KMS-11 (cell line): ENCODE measurements around the gene NCK2.

ENCODE experiments used
- H2AFZ ChIP-seq: fragments of 200-600 bp; sonication (generic); 2 replicates; pipeline ENCODE4 v1.6.1; 2016; ENCODE audit warnings: antibody characterized with exemption, mixed run types, low read depth
- H3K27ac ChIP-seq: fragments of 200-600 bp; sonication (generic); 2 replicates; pipeline ENCODE4 v1.6.1; 2016; ENCODE audit warnings: mild to moderate bottlenecking, mixed run types
- H3K27me3 ChIP-seq: fragments of 200-600 bp; sonication (generic); 2 replicates; pipeline ENCODE4 v1.6.1; 2017; ENCODE audit warnings: mild to moderate bottlenecking, low read depth, mixed run types, moderate library complexity; ENCODE audit not compliant: insufficient read depth
- H3K36me3 ChIP-seq: fragments of 200-600 bp; sonication (generic); 2 replicates; pipeline ENCODE4 v1.6.1; 2017; ENCODE audit warnings: mild to moderate bottlenecking, mixed run types; ENCODE audit not compliant: insufficient read depth
- H3K4me1 ChIP-seq: fragments of 200-600 bp; sonication (generic); 2 replicates; pipeline ENCODE4 v1.6.1; 2016; ENCODE audit warnings: mild to moderate bottlenecking, low read depth, mixed run types; ENCODE audit not compliant: poor library complexity, severe bottlenecking
- H3K4me2 ChIP-seq: fragments of 200-600 bp; sonication (generic); 2 replicates; pipeline ENCODE4 v1.7.0; 2016; ENCODE audit warnings: mild to moderate bottlenecking, mixed run types
- H3K4me3 ChIP-seq: fragments of 200-600 bp; sonication (generic); IDR thresholded peaks from 2 replicates; pipeline ENCODE4 v1.6.1; 2017; ENCODE audit warnings: low read depth, low read length, mixed read lengths; ENCODE audit not compliant: insufficient read depth
- H3K79me2 ChIP-seq: fragments of 200-600 bp; sonication (generic); 2 replicates; pipeline ENCODE4 v1.6.1; 2016; ENCODE audit warnings: low read depth, mixed run types; ENCODE audit not compliant: insufficient read depth
- H3K9ac ChIP-seq: fragments of 200-600 bp; sonication (generic); 2 replicates; pipeline ENCODE4 v1.6.1; 2016; ENCODE audit warnings: mild to moderate bottlenecking, mixed run types
- H4K20me1 ChIP-seq: fragments of 200-600 bp; sonication (generic); 2 replicates; pipeline ENCODE4 v1.6.1; 2016; ENCODE audit warnings: mild to moderate bottlenecking, mixed run types; ENCODE audit not compliant: insufficient read depth
- TF ChIP-seq, protein P1 (sequence below): fragments of 200-600 bp; sonication (generic); conservative IDR thresholded peaks from 2 replicates; pipeline ENCODE4 v1.6.1; 2017; ENCODE audit warnings: low read depth, mild to moderate bottlenecking, antibody characterized with exemption, low read length, moderate library complexity, mixed read lengths

The NCK2 gene

DNA sequence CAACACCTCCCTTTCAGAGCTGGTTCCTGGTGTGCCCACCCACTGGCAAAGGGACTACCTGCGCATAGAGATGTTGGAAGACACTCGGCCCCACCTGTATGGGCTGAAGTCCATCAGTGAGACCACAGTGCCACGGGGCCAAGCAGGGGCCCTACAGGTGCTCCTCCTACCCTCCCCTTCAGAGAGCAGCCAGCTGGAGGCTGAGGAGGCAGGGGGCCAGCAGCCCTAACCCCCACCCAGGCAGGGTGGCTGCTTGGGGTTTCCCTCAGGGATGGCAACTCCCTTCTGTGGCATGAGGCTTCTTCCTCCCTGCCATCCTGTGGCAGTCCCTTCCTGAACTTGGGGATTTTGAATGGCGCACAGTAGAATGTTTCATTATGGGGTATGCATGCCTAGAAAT, 125.3 kb downstream of the NCK2 start:
- no peaks in the 10 kb centered on the region for H4K20me1 ChIP-seq

DNA sequence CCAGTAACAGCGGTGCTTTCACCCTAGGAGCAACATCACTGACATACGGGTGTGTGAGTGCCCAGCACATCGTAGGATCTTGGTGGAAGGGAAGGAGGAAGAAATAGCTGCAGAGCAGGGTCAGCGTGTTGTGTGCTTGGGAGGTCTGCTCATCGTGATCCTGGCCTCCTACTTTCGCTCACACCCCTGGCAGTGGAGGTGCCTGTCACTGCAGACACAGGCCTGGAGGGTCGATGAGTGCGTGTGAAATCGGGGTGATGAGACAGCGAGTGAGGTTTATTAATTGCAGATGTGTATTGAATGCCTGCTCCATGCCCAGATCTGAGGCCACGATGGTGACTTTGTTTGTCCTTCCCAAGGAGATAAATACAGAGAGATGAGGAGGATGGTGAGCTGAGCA, 126.1 kb downstream of the NCK2 start:
- no peak overlapping the region for H3K4me3 ChIP-seq
- no peaks in the 10 kb centered on the region for H3K4me1 ChIP-seq
- H3K79me2 ChIP-seq, result no peaks in the 10 kb centered on the region
- H2AFZ ChIP-seq, result no peak overlapping the region
- no peak overlapping the region for H3K9ac ChIP-seq
- no peak overlapping the region for H3K4me2 ChIP-seq
- TF ChIP-seq, protein P1, sequence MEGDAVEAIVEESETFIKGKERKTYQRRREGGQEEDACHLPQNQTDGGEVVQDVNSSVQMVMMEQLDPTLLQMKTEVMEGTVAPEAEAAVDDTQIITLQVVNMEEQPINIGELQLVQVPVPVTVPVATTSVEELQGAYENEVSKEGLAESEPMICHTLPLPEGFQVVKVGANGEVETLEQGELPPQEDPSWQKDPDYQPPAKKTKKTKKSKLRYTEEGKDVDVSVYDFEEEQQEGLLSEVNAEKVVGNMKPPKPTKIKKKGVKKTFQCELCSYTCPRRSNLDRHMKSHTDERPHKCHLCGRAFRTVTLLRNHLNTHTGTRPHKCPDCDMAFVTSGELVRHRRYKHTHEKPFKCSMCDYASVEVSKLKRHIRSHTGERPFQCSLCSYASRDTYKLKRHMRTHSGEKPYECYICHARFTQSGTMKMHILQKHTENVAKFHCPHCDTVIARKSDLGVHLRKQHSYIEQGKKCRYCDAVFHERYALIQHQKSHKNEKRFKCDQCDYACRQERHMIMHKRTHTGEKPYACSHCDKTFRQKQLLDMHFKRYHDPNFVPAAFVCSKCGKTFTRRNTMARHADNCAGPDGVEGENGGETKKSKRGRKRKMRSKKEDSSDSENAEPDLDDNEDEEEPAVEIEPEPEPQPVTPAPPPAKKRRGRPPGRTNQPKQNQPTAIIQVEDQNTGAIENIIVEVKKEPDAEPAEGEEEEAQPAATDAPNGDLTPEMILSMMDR, result no peak
- no peaks in the 10 kb centered on the region for H3K27me3 ChIP-seq
- H4K20me1 ChIP-seq, result no peaks in the 10 kb centered on the region
- no peaks in the 10 kb centered on the region for H3K36me3 ChIP-seq
- H3K27ac ChIP-seq, result no peak overlapping the region

More for the DNA sequence above, 125.3 kb downstream of the NCK2 start:
- TF ChIP-seq, protein P1, result no peak
- no peaks in the 10 kb centered on the region for H3K79me2 ChIP-seq
- H3K4me1 ChIP-seq, result no peaks in the 10 kb centered on the region
- no peaks in the 10 kb centered on the region for H3K27me3 ChIP-seq
- H3K27ac ChIP-seq, result no peak overlapping the region
- no peaks in the 10 kb centered on the region for H3K36me3 ChIP-seq
- H3K4me3 ChIP-seq, result no peak overlapping the region
- no peak overlapping the region for H3K9ac ChIP-seq
- H2AFZ ChIP-seq, result no peak overlapping the region
- no peak overlapping the region for H3K4me2 ChIP-seq

DNA sequence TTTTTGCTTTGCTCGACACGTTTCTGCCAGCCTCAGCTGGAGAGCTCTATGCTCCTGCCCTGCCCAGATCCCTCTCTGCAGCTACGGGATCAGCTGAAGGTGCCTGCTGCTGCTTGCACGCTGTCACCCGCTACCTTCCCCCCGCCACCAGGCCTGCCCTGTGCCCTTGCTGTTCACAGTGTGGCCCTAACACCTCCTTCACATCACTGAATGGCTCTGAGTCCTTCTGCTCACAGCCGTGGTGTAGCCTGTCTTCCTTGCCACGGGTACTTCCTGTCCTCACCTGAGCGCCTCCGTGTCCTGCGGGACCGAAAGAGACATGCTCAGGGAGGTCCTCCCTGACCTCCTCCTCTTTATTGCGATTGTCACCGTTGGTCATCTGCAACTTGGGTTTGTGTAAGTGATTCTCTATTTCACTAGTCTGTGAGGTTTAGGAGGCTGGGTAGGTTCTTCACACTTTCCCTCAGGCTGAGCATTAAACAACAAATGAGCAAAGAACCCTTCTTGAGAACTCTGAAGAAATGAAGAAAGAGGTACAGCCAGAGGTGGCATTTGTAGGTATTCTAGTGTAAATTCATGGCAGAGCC, 127.5 kb downstream of the NCK2 start:
- no peak overlapping the region for H3K9ac ChIP-seq
- H2AFZ ChIP-seq, result no peak overlapping the region
- H4K20me1 ChIP-seq, result no peaks in the 10 kb centered on the region
- no peaks in the 10 kb centered on the region for H3K4me1 ChIP-seq
- no peaks in the 10 kb centered on the region for H3K27me3 ChIP-seq
- no peak overlapping the region for H3K4me2 ChIP-seq
- no peak overlapping the region for H3K4me3 ChIP-seq
- H3K27ac ChIP-seq, result no peak overlapping the region
- TF ChIP-seq, protein P1, result no peak
- H3K36me3 ChIP-seq, result no peaks in the 10 kb centered on the region
- H3K79me2 ChIP-seq, result no peaks in the 10 kb centered on the region

DNA sequence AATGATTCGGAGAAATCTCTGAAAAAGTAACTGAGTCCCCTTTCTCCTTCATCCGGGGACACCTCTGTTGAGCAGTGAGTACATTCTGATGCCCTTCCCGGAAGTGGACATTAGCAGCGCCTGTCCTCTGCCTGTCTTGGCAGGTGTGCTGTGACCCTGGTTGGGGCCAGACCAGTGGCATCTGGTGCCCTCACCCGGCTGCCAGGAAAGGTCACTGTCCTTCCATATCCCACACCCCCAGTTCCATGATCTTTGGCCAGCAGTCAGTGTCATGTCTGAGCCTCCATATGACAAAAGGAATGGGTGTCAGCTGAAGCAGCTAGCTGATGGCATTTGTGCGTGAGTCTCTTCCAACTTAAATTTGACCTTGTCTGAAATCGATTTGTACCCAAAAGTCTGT, 128.1 kb downstream of the NCK2 start:
- H4K20me1 ChIP-seq, result no peaks in the 10 kb centered on the region
- no peak overlapping the region for H3K4me3 ChIP-seq
- TF ChIP-seq, protein P1, result no peak
- H3K36me3 ChIP-seq, result no peaks in the 10 kb centered on the region
- no peak overlapping the region for H3K4me2 ChIP-seq
- no peaks in the 10 kb centered on the region for H3K79me2 ChIP-seq
- H3K4me1 ChIP-seq, result no peaks in the 10 kb centered on the region
- no peak overlapping the region for H3K9ac ChIP-seq
- no peak overlapping the region for H3K27ac ChIP-seq
- H3K27me3 ChIP-seq, result no peaks in the 10 kb centered on the region
- H2AFZ ChIP-seq, result no peak overlapping the region
